Stimulated activated CD8-positive, alpha-beta memory T cell treated with anti-CD3 and anti-CD28 coated beads, Interleukin-2, amount 100 ng/mL, for 48 hours (primary cell): ENCODE measurements around the gene LARP1.
A peak's percentile ranks its signal among the peaks of the same experiment; 100 is the strongest.
"Not testable (repeated sequence)": the region's sequence is repeated elsewhere in the genome, so short reads cannot be mapped to it uniquely, and the experiment has no call there.

Source experiments
- DNase-seq, 2 donors: peaks; one replicate each; pipeline ENCODE4 v3.0.0-alpha.2; 2020; ENCODE audit warnings: low read depth in 2 of 2

The LARP1 gene

DNA sequence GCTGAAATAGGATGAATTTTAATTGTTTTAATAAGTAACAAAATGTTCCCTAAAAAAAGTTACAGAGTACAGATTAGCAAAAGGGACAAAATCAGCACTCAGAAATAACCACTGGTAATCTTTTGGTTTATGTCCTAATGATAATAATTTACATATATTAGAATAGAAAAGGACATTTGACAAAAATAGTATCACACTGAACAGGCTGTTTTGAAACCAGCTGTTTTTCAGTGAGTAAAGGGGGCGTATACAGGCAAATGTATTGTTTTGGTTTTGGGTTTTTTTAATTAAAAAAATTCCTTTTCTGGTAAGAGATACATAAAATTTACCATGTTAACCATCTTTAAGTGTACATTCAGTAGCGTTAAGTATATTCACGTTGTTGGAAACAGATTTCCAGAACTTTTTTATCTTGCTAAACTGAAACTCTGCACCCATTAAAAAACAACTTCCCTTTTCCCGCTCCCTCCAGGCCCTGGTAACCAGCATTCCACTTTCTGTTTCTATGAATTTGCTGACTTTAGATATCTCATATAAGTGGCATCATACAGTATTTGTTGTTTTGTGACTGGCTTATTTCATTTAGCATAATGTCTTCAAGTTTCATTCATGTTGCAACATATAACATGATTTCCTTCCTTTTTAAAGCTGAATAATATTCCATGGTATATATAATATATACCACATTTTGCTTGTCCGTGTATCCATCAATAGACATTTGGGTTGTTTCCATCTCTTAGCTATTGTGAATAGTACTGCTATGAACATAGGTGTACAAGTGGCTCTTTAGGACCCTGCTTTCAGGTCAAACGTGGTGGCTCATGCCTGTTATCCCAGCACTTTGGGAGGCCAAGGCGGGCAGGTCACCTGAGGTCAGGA lies 20.6 kb upstream of the LARP1 start:
- no peak for DNase-seq

GRCh38 chr5:154735362-154735761 lies 19.8 kb upstream of the LARP1 start:
- DNase-seq, result not testable (repeated sequence)

GRCh38 chr5:154736372-154736771 lies 18.8 kb upstream of the LARP1 start:
- DNase-seq, result not testable (repeated sequence)

- DNase-seq, result no peak
Observed at GRCh38 chr5:154737667-154738320, 17.4 kb upstream of the LARP1 start.

- DNase-seq, result no peak
Observed at GRCh38 chr5:154740483-154740882, 14.7 kb upstream of the LARP1 start.

GRCh38 chr5:154740957-154741356 lies 14.2 kb upstream of the LARP1 start:
- DNase-seq, result no peak

DNA sequence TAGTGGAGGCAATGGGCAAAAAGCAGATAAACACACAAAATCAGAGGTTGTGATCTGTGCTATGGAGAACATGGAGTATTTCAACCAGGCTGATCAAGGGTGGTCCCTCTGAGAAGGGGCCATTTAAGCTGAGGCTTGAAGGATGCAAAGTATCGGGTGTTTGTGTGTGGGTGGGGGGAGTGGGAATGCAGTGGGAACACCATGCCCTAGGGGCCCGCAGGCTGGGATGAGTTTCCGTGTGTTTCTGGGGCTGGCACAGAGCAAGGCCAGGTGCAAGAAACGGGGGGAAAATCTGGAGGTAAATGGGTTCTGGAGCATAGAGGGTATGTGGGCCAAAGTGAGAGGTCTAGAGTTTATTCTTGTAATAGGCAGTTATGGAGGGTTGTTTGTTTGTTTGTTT lies 13.8 kb upstream of the LARP1 start:
- no peak for DNase-seq

GRCh38 chr5:154743812-154744211 lies 11.4 kb upstream of the LARP1 start:
- no peak for DNase-seq

DNA sequence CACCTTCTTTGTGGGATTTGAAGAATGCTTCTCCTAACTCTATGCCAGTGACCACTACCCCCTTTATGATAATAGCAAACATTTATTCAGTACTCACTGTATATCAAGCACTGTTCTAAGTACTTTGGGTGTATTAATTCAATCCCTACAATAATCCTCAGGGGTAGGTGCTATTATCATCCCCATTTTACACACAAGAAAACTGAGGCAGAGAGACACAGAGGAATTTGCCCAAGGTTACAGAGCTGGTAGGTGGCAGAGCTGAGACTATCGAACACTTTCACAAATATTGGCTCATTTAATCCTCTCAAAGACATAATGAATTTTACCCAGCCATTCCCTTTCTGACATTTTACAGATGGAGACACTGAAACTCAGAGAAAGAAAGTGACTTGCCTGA lies 9.8 kb upstream of the LARP1 start:
- DNase-seq, result no peak

DNA sequence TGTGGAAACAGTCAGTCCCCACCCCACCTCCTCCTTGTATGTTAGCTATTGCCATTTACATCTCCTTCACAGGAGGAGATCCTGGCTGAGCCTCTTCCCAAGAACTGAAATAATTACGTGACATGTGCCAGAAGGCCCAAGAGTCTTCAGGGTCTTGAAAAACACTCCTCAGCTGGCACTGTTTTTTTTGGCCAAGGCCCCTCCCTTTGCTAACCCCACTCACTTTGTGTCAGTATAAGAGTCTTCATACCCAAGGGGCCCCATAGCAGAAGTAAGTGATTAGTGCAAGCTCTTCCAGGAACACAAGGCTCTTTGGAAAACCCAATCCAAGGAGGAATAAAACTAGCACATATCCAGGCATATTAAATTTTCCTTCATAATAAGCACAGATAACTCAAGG lies 5.7 kb upstream of the LARP1 start:
- DNase-seq, result no peak

DNA sequence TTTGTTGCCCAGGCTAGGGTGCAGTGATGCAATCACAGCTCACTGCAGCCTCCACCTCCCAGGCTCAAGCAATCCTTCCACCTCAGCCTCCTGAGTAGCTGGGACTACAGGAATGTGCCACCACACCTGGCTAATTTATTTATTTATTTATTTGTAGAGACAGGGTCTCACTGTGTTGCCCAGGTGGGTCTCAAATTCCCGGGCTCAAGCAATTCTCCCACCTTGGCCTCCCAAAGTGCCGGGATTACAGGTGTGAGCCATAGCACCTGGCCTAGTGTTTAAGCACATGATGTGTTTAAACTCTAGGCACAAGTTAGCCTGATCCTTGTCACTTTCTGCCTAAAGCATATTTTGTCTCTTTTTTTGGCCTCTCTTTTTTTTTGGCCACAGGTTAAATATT lies 4.5 kb upstream of the LARP1 start:
- not testable (repeated sequence) for DNase-seq

- no peak for DNase-seq
Observed at GRCh38 chr5:154751854-154752253, 3.3 kb upstream of the LARP1 start.

- no peak for DNase-seq
Observed at GRCh38 chr5:154753792-154754191, 1.4 kb upstream of the LARP1 start.

DNA sequence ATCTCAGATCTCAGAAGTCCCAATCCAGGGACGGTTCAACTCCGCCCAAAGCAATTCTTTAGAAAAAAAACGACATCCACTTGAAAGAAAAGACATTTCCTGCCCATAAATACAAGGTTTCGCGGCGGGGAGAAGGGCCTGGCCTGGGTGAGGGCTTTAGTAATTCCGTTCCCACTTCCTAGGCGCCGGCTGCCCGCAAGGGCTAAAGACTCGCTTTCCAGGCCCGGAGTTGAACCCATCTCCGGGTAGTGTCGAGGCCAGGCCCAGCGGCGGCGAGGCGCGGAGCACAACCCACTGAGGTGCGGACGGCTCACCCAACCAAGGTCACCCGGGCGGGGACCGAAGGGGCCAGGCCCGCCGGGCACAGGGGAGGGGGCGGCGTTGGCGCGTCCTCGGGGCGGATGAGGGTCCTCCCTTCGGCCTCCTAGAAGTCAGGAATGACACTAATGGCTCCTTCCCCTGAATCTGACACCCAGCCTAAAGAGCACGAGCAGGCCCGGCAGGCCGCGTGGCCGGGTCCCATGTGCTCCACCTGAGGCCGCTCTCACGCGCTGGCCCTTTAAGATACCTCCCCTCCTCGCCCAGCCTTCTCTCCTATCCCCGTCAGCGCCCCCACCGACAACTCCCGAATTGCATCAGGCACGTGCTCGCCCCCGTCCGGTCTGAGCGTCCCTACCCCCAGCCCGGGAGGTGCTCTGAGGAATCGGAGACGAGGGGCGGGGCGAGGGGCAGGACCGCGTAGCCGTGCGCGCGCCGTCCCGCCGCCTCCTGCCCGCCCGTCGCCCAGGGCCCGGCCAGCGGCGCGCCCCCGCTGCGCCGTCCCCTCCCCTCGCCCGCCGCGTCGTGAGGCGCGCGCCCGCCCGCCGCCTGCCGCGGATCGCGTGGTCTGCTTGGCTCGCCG lies 467 bp upstream of the LARP1 start:
- DNase-seq, result peak; percentile 99

- peak in 1 of 2 donors; percentile 47 for DNase-seq
Observed at GRCh38 chr5:154756009-154756867, 1.1 kb downstream of the LARP1 start.

GRCh38 chr5:154756868-154757813 lies 2.0 kb downstream of the LARP1 start:
- peak; percentile 21 to 53 for DNase-seq

GRCh38 chr5:154757814-154758406 lies 2.7 kb downstream of the LARP1 start:
- DNase-seq, result no peak

DNA sequence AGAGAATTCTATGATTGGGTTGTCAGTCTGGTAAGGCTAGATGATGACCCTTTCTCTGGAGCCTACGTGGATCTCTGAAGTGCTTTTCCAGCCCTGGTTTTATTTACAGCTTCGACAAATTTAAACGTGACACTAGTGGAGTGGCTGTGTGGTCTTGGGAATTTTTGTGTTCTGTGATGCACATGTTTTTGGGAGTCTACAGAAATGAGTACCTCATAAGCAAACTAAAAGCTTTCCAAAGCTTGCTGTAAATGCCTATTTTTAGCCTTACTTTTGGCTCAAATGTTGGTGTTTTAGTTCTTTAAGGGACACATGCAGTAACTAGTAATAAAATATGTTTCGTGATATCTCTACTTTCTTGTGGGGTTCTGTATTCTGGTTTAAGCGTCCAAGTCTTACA lies 3.3 kb downstream of the LARP1 start:
- DNase-seq, result no peak

GRCh38 chr5:154758977-154759376 lies 3.8 kb downstream of the LARP1 start:
- no peak for DNase-seq

GRCh38 chr5:154759868-154760267 lies 4.7 kb downstream of the LARP1 start:
- not testable (repeated sequence) for DNase-seq
